NCI-H1694 (cell line): ENCODE results near the gene NKAIN2.

Experiments used
- DNase-seq: peaks from one replicate; lab custom pipeline; 2025; lab: John Stamatoyannopoulos, UW

The NKAIN2 gene

GRCh38 chr6:124769811-124770544 lies 966.3 kb downstream of the NKAIN2 start:
- DNase-seq = no peak

GRCh38 chr6:124770784-124771183 lies 967.1 kb downstream of the NKAIN2 start:
- no peak for DNase-seq

- DNase-seq = no peak
Observed at GRCh38 chr6:124772733-124773319, 969.2 kb downstream of the NKAIN2 start.

GRCh38 chr6:124775121-124775520 lies 971.5 kb downstream of the NKAIN2 start:
- no peak for DNase-seq

GRCh38 chr6:124777863-124778262 lies 974.2 kb downstream of the NKAIN2 start:
- DNase-seq = no peak

- no peak for DNase-seq
Observed at GRCh38 chr6:124780623-124781022, 977.0 kb downstream of the NKAIN2 start.

- no peak for DNase-seq
Observed at GRCh38 chr6:124783344-124783743, 979.7 kb downstream of the NKAIN2 start.

GRCh38 chr6:124791156-124791555 lies 987.5 kb downstream of the NKAIN2 start:
- no peak for DNase-seq

GRCh38 chr6:124792386-124792785 lies 988.7 kb downstream of the NKAIN2 start:
- no peak for DNase-seq

GRCh38 chr6:124793398-124793797 lies 989.7 kb downstream of the NKAIN2 start:
- DNase-seq = no peak

- peak; percentile 3 for DNase-seq
Observed at GRCh38 chr6:124795643-124796463, 992.2 kb downstream of the NKAIN2 start.

- no peak for DNase-seq
Observed at GRCh38 chr6:124796464-124796970, 992.9 kb downstream of the NKAIN2 start.

- no peak for DNase-seq
Observed at GRCh38 chr6:124797224-124797623, 993.6 kb downstream of the NKAIN2 start.

- no peak for DNase-seq
Observed at GRCh38 chr6:124798942-124799496, 995.4 kb downstream of the NKAIN2 start.

GRCh38 chr6:124799638-124800037 lies 996.0 kb downstream of the NKAIN2 start:
- no peak for DNase-seq

- no peak for DNase-seq
Observed at GRCh38 chr6:124800222-124800621, 996.6 kb downstream of the NKAIN2 start.

- no peak for DNase-seq
Observed at GRCh38 chr6:124812067-124812466, 1008.4 kb downstream of the NKAIN2 start.

GRCh38 chr6:124819346-124819745 lies 1015.7 kb downstream of the NKAIN2 start:
- DNase-seq = no peak

GRCh38 chr6:124822204-124822613 lies 1018.5 kb downstream of the NKAIN2 start:
- DNase-seq = no peak

GRCh38 chr6:124822721-124823120 lies 1019.1 kb downstream of the NKAIN2 start:
- no peak for DNase-seq

GRCh38 chr6:124823240-124824111 lies 1019.8 kb downstream of the NKAIN2 start:
- no peak for DNase-seq
